ENCODE results near the gene IL1RN. TPM values are rescaled to one million over a fixed set of nuclear protein-coding genes. Genes with fewer than 3 reads are reported as not detected.

The IL1RN gene
- total RNA-seq, result not detected in 2 replicates

GRCh38 chr2:113126845-113127645 is at the start of gene IL1RN:
Gene IL1RN, plus strand, starts transcription at chr2:113127598. Its CDS starts 27 bp downstream, at chr2:113127625.

GRCh38 chr2:113173542-113174375 is 46.4 kb downstream of the IL1RN start, which contains the start of gene PSD4:
Gene PSD4, plus strand, starts transcription at chr2:113173971. Its CDS starts 8,486 bp downstream, at chr2:113182457.

Other genes starting within 250 kb of the IL1RN start
- not detected in 2 replicates for gene IL37, start 216.4 kb upstream of the IL1RN start, total RNA-seq
- gene IL36G, start 149.6 kb upstream of the IL1RN start, total RNA-seq, result not detected in 2 replicates
- gene IL36A, start 122.1 kb upstream of the IL1RN start, total RNA-seq, result not detected in 2 replicates
- not detected in 2 replicates for gene IL36B, start 74.7 kb upstream of the IL1RN start, total RNA-seq
- not detected in 2 replicates for gene IL36RN, start 68.4 kb upstream of the IL1RN start, total RNA-seq
- not detected in 2 replicates for gene IL1F10, start 59.6 kb upstream of the IL1RN start, total RNA-seq
- 0.19 and 0.26 TPM in 2 replicates for gene PSD4, start 46.4 kb downstream of the IL1RN start, total RNA-seq
- gene PAX8, start 151.3 kb downstream of the IL1RN start, total RNA-seq, result 0.13 and 0.19 TPM in 2 replicates